Stomach (tissue), 4 donors: ENCODE measurements around the gene ASS1.

Source experiments
- POLR2A ChIP-seq, 4 donors: fragments of 450-650 bp; IDR thresholded peaks; one replicate each; pipeline ENCODE4 v1.6.1; 2016; ENCODE audit warnings: antibody characterized with exemption in 4 of 4, control low read depth in 2 of 4, mild to moderate bottlenecking in 1 of 4, moderate library complexity in 1 of 4
- TF ChIP-seq, protein P1 (sequence below), 7 experiments: fragments of 450-650 bp in 4 of 7; fragments of 200-600 bp in 3 of 7; sonication (generic) in 3 of 7; IDR thresholded peaks; one replicate each; pipeline ENCODE4 v1.5.1; 2016 to 2019; ENCODE audit warnings: antibody characterized with exemption in 7 of 7, control low read depth in 2 of 7, mild to moderate bottlenecking in 1 of 7

DNA sequence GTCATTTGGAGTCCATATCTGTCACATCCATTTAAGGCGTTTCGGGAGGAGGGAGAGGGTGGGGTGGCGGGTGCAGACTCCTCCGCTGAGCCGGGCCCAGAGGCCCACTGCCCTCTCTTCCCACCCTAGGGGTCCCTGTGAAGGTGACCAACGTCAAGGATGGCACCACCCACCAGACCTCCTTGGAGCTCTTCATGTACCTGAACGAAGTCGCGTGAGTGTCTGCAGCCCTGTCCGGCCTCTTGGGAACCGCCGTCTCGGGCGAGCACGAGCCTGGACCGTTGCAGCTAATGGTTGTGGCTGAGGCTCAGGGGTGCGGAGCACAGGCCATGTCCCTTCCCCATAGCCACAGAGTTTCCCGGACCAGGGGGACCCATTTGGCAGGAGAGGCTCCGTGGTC is 34.8 kb downstream of the ASS1 start:
- TF ChIP-seq, protein P1, sequence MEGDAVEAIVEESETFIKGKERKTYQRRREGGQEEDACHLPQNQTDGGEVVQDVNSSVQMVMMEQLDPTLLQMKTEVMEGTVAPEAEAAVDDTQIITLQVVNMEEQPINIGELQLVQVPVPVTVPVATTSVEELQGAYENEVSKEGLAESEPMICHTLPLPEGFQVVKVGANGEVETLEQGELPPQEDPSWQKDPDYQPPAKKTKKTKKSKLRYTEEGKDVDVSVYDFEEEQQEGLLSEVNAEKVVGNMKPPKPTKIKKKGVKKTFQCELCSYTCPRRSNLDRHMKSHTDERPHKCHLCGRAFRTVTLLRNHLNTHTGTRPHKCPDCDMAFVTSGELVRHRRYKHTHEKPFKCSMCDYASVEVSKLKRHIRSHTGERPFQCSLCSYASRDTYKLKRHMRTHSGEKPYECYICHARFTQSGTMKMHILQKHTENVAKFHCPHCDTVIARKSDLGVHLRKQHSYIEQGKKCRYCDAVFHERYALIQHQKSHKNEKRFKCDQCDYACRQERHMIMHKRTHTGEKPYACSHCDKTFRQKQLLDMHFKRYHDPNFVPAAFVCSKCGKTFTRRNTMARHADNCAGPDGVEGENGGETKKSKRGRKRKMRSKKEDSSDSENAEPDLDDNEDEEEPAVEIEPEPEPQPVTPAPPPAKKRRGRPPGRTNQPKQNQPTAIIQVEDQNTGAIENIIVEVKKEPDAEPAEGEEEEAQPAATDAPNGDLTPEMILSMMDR (IDR thresholded peaks at IDR 0.05) = no peak
- TF ChIP-seq POLR2A (IDR thresholded peaks at IDR 0.05) = no peak
